HepG2 (cell line): ENCODE results near the gene AKAP8. TPM values are rescaled to one million over a fixed set of nuclear protein-coding genes. Genes with fewer than 3 reads are reported as not detected.

Source experiments
- ARNTL ChIP-seq: sonication (generic); formaldehyde crosslinking; IDR thresholded peaks from 2 replicates; pipeline ENCODE4 v1.4.0; 2020; ENCODE audit warnings: mild to moderate bottlenecking, missing genetic modification reagents
- CSRNP1 ChIP-seq: sonication (generic); formaldehyde crosslinking; IDR thresholded peaks from 2 replicates; pipeline ENCODE4 v1.8.1; 2023; ENCODE audit warnings: mild to moderate bottlenecking, missing genetic modification reagents
- E2F2 ChIP-seq: sonication (generic); formaldehyde crosslinking; IDR thresholded peaks from 2 replicates; pipeline ENCODE4 v1.4.0; 2020; ENCODE audit warnings: missing genetic modification reagents, borderline replicate concordance
- EED ChIP-seq: sonication (generic); formaldehyde crosslinking; IDR thresholded peaks from 2 replicates; pipeline ENCODE4 v1.5.0; 2020; ENCODE audit warnings: mild to moderate bottlenecking, missing genetic modification reagents
- FOXJ3 ChIP-seq: sonication (generic); formaldehyde crosslinking; IDR thresholded peaks from 2 replicates; pipeline ENCODE4 v1.4.0; 2020; ENCODE audit warnings: missing genetic modification reagents, mild to moderate bottlenecking, borderline replicate concordance
- FOXP1 ChIP-seq, 2 experiments: fragments of 450-650 bp in 1 of 2; IDR thresholded peaks; 2 replicates each; pipeline ENCODE4 v1.6.1; 2017 to 2018; ENCODE audit warnings: antibody characterized with exemption in 1 of 2
- HDAC1 ChIP-seq: sonication (generic); formaldehyde crosslinking; IDR thresholded peaks from 2 replicates; pipeline ENCODE4 v1.5.1; 2020; ENCODE audit warnings: mild to moderate bottlenecking, missing genetic modification reagents
- NFE2L2 ChIP-seq: fragments of 150-350 bp; IDR thresholded peaks from 2 replicates; pipeline ENCODE4 v1.6.1; 2014; ENCODE audit warnings: low read length
- RAD21 ChIP-seq: fragments of 450-650 bp; formaldehyde crosslinking; IDR thresholded peaks from 2 replicates; pipeline ENCODE4 v1.5.0; 2020; ENCODE audit warnings: mild to moderate bottlenecking
- RFX1 ChIP-seq: fragments of 450-650 bp; IDR thresholded peaks from 2 replicates; pipeline ENCODE4 v1.6.1; 2017
- SP5 ChIP-seq: IDR thresholded peaks from 2 replicates; pipeline ENCODE4 v1.6.1; 2016; ENCODE audit warnings: low read depth, borderline replicate concordance
- TEF ChIP-seq: sonication (generic); formaldehyde crosslinking; IDR thresholded peaks from 2 replicates; pipeline ENCODE4 v1.5.0; 2020; ENCODE audit warnings: missing genetic modification reagents
- THYN1 ChIP-seq: sonication (generic); formaldehyde crosslinking; IDR thresholded peaks from 2 replicates; pipeline ENCODE4 v1.8.1; 2023; ENCODE audit warnings: low read depth, mild to moderate bottlenecking, moderate library complexity, missing genetic modification reagents, borderline replicate concordance
- ZNF10 ChIP-seq: sonication (generic); formaldehyde crosslinking; IDR thresholded peaks from 2 replicates; pipeline ENCODE4 v1.4.0; 2020; ENCODE audit warnings: mild to moderate bottlenecking, low read depth, missing genetic modification reagents, borderline replicate concordance
- ZNF121 ChIP-seq: sonication (generic); formaldehyde crosslinking; IDR thresholded peaks from 2 replicates; pipeline ENCODE4 v1.5.0; 2020; ENCODE audit warnings: mild to moderate bottlenecking, missing genetic modification reagents
- ZNF280B ChIP-seq: sonication (generic); formaldehyde crosslinking; IDR thresholded peaks from 2 replicates; pipeline ENCODE4 v1.5.0; 2020; ENCODE audit warnings: missing genetic modification reagents, mild to moderate bottlenecking, borderline replicate concordance
- ZNF331 ChIP-seq: sonication (generic); formaldehyde crosslinking; IDR thresholded peaks from 2 replicates; pipeline ENCODE4 v1.4.0; 2020; ENCODE audit warnings: missing genetic modification reagents
- ZNF367 ChIP-seq: sonication (generic); formaldehyde crosslinking; IDR thresholded peaks from 2 replicates; pipeline ENCODE4 v1.4.0; 2020; ENCODE audit warnings: missing genetic modification reagents, borderline replicate concordance
- ZNF441 ChIP-seq: sonication (generic); formaldehyde crosslinking; IDR thresholded peaks from 2 replicates; pipeline ENCODE4 v1.7.0; 2021; ENCODE audit warnings: missing genetic modification reagents, borderline replicate concordance
- ZNF577 ChIP-seq: sonication (generic); formaldehyde crosslinking; IDR thresholded peaks from 2 replicates; pipeline ENCODE4 v1.4.0; 2020; ENCODE audit warnings: mild to moderate bottlenecking, low read depth, missing genetic modification reagents, borderline replicate concordance
- ZNF768 ChIP-seq: sonication (generic); formaldehyde crosslinking; IDR thresholded peaks from 2 replicates; pipeline ENCODE4 v1.4.0; 2020; ENCODE audit warnings: missing genetic modification reagents
- ZSCAN29 ChIP-seq: sonication (generic); formaldehyde crosslinking; conservative IDR thresholded peaks from 2 replicates; pipeline ENCODE4 v1.4.0; 2020; ENCODE audit warnings: mild to moderate bottlenecking, missing genetic modification reagents
- ZSCAN31 ChIP-seq: sonication (generic); formaldehyde crosslinking; IDR thresholded peaks from 2 replicates; pipeline ENCODE4 v1.5.0; 2020; ENCODE audit warnings: low read depth, mild to moderate bottlenecking, missing genetic modification reagents
- polyA plus RNA-seq, 8 experiments: library from polyadenylated mRNA; depleted of rRNA in 3 of 8; stranded (reverse) in 7 of 8; unstranded in 1 of 8; fragments of >200 nt; fragmentation: Illumina TruSeq in 4 of 8; extraction: Trizol in 4 of 8; gene quantifications; 2 replicates each; pipeline versions ENCODE4 v1.2.1 to v1.2.3, GENCODE V29; 2011 to 2016; ENCODE audit warnings: low read depth in 4 of 8, missing spikeins in 1 of 8, mixed read lengths in 1 of 8; ENCODE audit not compliant: insufficient read depth in 1 of 8
- total RNA-seq, 5 experiments: library from RNA; depleted of rRNA; stranded (reverse); fragments of >200 nt; fragmentation: Illumina TruSeq; extraction: Trizol; gene quantifications; 2 replicates each; pipeline ENCODE4 v1.2.3, GENCODE V29; 2016; ENCODE audit warnings: low read depth in 1 of 5
- TF ChIP-seq, protein P1 (sequence below): sonication (generic); formaldehyde crosslinking; IDR thresholded peaks from 2 replicates; pipeline ENCODE4 v1.4.0; 2020; ENCODE audit warnings: missing genetic modification reagents, low read depth, mild to moderate bottlenecking, borderline replicate concordance

AKAP8 gene
- total and polyA plus RNA-seq, 2 of the 13 experiments (the other 11 are each of a cell fraction or from before 2014, with no cell fraction given) = 15.9 to 22.1 TPM

DNA sequence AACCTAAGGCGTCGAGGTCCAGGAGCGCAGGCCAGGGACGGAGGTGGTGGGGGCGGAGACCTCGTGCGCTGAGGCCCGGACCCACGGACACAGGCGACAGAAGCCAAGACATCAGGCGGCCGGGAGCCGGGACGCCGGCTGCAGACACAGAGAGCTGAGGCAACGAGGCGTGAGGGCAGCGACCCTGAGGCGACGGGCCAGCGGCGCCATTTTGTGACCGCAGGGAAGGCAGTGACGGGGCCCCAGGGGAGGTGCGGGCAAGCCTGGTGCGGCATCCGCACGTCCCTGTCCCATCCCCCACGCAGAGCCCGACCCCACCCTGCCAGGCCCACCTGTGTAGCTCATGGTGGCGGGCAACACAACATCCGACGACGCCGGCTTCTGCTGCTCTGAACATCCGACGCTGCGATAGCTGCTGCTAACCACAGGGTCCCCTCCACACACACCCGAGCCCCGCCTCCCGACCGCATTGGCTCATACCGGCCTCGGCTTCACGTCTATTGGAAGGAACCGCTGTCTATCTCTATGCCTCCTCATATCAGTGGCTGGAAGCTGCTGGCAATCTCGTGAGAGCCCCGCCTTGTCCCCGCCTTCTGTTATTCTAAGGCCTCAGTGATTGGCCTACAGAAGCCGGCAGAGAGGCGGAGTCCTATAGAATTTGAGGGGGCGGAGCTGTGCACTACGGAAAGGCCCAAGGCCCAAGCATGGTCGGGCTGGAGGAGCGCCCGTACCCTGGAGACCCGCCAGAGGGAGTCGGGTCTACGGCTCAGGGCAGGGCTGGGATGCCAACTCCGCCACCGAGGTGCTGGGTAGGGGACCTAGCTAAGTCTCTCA, 39.2 kb upstream of the AKAP8 start, which contains the start of gene AKAP8L (continued):
- TF ChIP-seq E2F2 (CRISPR knock-in tag) (peak; percentile 27; the same call in 1 of the 2 replicates), CSRNP1 (CRISPR knock-in tag) (0 out of 2 replicates have a peak, but pooled peaks have one; percentile 7), ZNF367 (CRISPR knock-in tag) (0 out of 2 replicates have a peak, but pooled peaks have one; percentile 75), THYN1 (CRISPR knock-in tag) (no peak), ZNF441 (CRISPR knock-in tag) (no peak), ARNTL (CRISPR knock-in tag) (peak; percentile 22; the same call in 1 of the 2 replicates), RAD21 (peak; percentile 91), SP5 (CRISPR knock-in tag) (peak; percentile 94), ZNF121 (no peak), FOXJ3 (CRISPR knock-in tag) (0 out of 2 replicates have a peak, but pooled peaks have one; percentile 20), RFX1 (no peak), ZSCAN31 (CRISPR knock-in tag) (peak; percentile 45), ZNF331 (CRISPR knock-in tag) (no peak; the same call in 1 of the 2 replicates), EED (CRISPR knock-in tag) (no peak), ZSCAN29 (CRISPR knock-in tag) (0 out of 2 replicates have a peak, but pooled peaks have one; percentile 61), ZNF768 (CRISPR knock-in tag) (0 out of 2 replicates have a peak, but pooled peaks have one; percentile 9), ZNF10 (no peak), NFE2L2 (no peak), TEF (CRISPR knock-in tag) (no peak), FOXP1 (IDR thresholded peaks at IDR 0.05) (no peak), FOXP1 (CRISPR knock-in tag; IDR thresholded peaks at IDR 0.05) (no peak), ZNF577 (CRISPR knock-in tag) (no peak), HDAC1 (CRISPR knock-in tag) (peak; percentile 81), ZNF280B (CRISPR knock-in tag) (peak; percentile 18; the same call in 1 of the 2 replicates)
- TF ChIP-seq, protein P1, sequence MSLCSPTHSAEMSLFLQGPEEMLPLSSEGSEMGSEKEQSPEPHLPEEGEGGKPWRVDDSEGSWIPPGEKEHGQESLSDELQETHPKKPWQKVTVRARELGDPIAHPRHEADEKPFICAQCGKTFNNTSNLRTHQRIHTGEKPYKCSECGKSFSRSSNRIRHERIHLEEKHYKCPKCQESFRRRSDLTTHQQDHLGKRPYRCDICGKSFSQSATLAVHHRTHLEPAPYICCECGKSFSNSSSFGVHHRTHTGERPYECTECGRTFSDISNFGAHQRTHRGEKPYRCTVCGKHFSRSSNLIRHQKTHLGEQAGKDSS (CRISPR knock-in tag) = no peak
